ENCODE data around the gene TMEM95.

Gene TMEM95

GRCh38 chr17:7323731-7324437 lies 31.1 kb upstream of the TMEM95 start:
- ChIA-PET CTCF (interaction anchor here (0.8 to 4.9 kb wide), 11 partner anchors 9 to 363 kb away, joined by 3 to 39 read pairs (median 4); partner anchors contain the start of genes ACAP1, GPS2, SENP3 and SLC16A13), POLR2A (interaction anchor here (0.5 to 1.1 kb wide), 2 partner anchors 234 to 251 kb away, joined by 3 read pairs; no protein-coding TSS in a partner anchor)
- TF ChIP-seq, protein P1, sequence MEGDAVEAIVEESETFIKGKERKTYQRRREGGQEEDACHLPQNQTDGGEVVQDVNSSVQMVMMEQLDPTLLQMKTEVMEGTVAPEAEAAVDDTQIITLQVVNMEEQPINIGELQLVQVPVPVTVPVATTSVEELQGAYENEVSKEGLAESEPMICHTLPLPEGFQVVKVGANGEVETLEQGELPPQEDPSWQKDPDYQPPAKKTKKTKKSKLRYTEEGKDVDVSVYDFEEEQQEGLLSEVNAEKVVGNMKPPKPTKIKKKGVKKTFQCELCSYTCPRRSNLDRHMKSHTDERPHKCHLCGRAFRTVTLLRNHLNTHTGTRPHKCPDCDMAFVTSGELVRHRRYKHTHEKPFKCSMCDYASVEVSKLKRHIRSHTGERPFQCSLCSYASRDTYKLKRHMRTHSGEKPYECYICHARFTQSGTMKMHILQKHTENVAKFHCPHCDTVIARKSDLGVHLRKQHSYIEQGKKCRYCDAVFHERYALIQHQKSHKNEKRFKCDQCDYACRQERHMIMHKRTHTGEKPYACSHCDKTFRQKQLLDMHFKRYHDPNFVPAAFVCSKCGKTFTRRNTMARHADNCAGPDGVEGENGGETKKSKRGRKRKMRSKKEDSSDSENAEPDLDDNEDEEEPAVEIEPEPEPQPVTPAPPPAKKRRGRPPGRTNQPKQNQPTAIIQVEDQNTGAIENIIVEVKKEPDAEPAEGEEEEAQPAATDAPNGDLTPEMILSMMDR (IDR thresholded peaks at IDR 0.05; ENCODE audit: insufficient read depth, low read length, missing control alignments): peak; percentile 89
- no peak for DNase-seq (ENCODE audit: low read depth, low spot score)
- no peak overlapping the region for H3K4me3 ChIP-seq (ENCODE audit: low read depth, low read length)

DNA sequence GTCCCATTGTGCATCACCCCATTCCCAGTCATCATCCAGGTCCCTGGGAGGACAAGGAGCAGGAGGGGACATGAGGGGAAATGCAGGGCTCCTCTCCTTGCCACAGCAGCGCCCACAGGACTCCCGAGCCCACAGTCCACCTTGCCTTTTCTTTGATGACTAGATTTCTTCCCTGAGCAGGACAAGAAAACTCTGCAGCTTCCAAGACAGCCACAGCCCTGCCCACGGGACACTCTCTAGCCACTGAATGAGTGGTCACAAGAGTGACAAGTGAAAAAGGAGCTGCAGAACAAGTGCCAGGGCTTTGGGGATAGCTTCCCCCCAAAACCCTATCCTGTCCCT lies 30.5 kb upstream of the TMEM95 start:
- TF ChIP-seq, protein P1 (IDR thresholded peaks at IDR 0.05; ENCODE audit: insufficient read depth, low read length, missing control alignments): no peak
- CTCF ChIA-PET: interaction anchor here (0.6 to 4.9 kb wide), 15 partner anchors 9 to 362 kb away, joined by 3 to 39 read pairs (median 4); partner anchors contain the start of genes ACAP1, GPS2, SENP3 and SLC16A13
- POLR2A ChIA-PET: interaction anchor here (1.1 kb wide), 1 partner anchor 251 kb away, joined by 3 read pairs; no protein-coding TSS in a partner anchor
- DNase-seq (ENCODE audit: low read depth, low spot score): no peak
- H3K4me3 ChIP-seq (ENCODE audit: low read depth, low read length): no peak overlapping the region

DNA sequence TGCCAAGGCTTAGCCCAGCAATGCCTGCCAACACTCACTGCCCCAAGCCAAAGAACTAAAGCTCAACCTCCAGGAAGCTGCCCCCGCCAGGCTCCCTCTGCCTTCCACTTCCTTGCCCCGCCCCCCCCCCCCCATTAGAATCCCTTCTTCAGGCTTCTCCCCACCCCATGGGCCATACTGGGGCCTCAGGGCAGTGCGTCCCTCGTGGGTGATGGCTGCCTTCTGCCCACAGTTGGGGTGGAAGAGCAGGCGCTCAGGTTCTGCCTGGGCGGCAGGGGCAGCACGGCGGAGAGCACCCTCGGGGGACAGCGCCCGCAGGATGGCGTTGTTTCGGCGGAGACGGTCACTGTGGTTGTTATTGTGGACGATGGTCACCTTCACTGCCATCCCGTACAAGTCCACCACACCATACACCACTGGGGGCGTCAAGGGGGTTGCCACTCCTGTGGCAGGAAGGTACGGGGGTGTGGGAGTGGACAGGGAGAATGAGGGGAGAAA lies 29.9 kb upstream of the TMEM95 start:
- no peak for DNase-seq (ENCODE audit: low read depth, low spot score)
- CTCF ChIA-PET: interaction anchor here (0.6 to 4.9 kb wide), 15 partner anchors 9 to 362 kb away, joined by 3 to 39 read pairs (median 4); partner anchors contain the start of genes ACAP1, GPS2, SENP3 and SLC16A13
- POLR2A ChIA-PET: interaction anchor here (1.1 kb wide), 1 partner anchor 250 kb away, joined by 3 read pairs; no protein-coding TSS in a partner anchor
- TF ChIP-seq, protein P1 (IDR thresholded peaks at IDR 0.05; ENCODE audit: insufficient read depth, low read length, missing control alignments): no peak
- no peak overlapping the region for H3K4me3 ChIP-seq (ENCODE audit: low read depth, low read length)

GRCh38 chr17:7326186-7326585 lies 28.8 kb upstream of the TMEM95 start:
- TF ChIP-seq, protein P1 (IDR thresholded peaks at IDR 0.05; ENCODE audit: insufficient read depth, low read length, missing control alignments): no peak
- no peak for DNase-seq (ENCODE audit: low read depth, low spot score)
- CTCF ChIA-PET: interaction anchor here (1.3 to 4.9 kb wide), 6 partner anchors 10 to 263 kb away, joined by 3 to 39 read pairs (median 19); partner anchors contain the start of genes ACAP1, GPS2 and SENP3
- H3K4me3 ChIP-seq (ENCODE audit: low read depth, low read length): no peak overlapping the region
- POLR2A ChIA-PET: no interaction called here

DNA sequence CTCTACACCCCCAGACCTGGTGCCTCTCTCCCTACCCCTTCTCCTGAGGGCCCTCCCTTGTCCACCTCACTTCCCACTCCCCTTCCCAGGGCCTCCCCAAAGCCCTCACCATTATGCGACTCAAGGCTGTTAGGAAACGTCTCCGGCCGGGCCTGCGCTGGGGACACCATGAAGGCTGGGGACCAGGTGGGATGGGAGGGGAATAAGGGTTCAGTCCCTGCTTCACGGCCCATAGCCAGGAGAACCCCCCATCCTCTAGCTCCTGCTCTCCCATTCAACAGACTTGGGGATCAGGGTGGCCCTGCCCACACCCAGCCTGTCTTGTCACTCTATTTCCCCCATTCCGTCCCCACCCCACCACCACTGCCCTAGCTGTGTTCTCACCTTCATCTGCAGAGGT lies 27.9 kb upstream of the TMEM95 start:
- ChIA-PET CTCF (interaction anchor here (1.0 to 4.9 kb wide), 6 partner anchors 9 to 234 kb away, joined by 3 to 39 read pairs (median 19); partner anchors contain the start of genes ACAP1, GPS2 and SENP3), POLR2A (no interaction called here)
- no peak for DNase-seq (ENCODE audit: low read depth, low spot score)
- TF ChIP-seq, protein P1 (IDR thresholded peaks at IDR 0.05; ENCODE audit: insufficient read depth, low read length, missing control alignments): no peak
- no peak overlapping the region for H3K4me3 ChIP-seq (ENCODE audit: low read depth, low read length)

GRCh38 chr17:7327501-7327900 lies 27.5 kb upstream of the TMEM95 start:
- no peak for DNase-seq (ENCODE audit: low read depth, low spot score)
- POLR2A ChIA-PET: interaction anchor here (1.4 kb wide), 1 partner anchor 14 kb away, joined by 4 read pairs; no protein-coding TSS in a partner anchor
- CTCF ChIA-PET: interaction anchor here (1.0 to 4.9 kb wide), 5 partner anchors 9 to 233 kb away, joined by 3 to 39 read pairs (median 20); partner anchors contain the start of genes ACAP1, GPS2 and SENP3
- TF ChIP-seq, protein P1 (IDR thresholded peaks at IDR 0.05; ENCODE audit: insufficient read depth, low read length, missing control alignments): no peak
- H3K4me3 ChIP-seq (ENCODE audit: low read depth, low read length): no peak overlapping the region

All from AG04449 (cell line).